Type B pancreatic cell (in vitro differentiated cells): ENCODE data around the gene MAEA. TPM values are rescaled to one million over a fixed set of nuclear protein-coding genes. Genes with fewer than 3 reads are reported as not detected.

ENCODE experiments used
- DNase-seq: peaks from one replicate; pipeline ENCODE4 v3.0.0; 2021; ENCODE audit warnings: mixed read lengths; ENCODE audit not compliant: unreplicated experiment; ENCODE audit errors: extremely low spot score
- H3K27ac Mint-ChIP-seq: 2 replicates; pipeline ENCODE4 v1.8.0; 2021; ENCODE audit warnings: mild to moderate bottlenecking, mixed read lengths
- H3K27me3 Mint-ChIP-seq: 2 replicates; pipeline ENCODE4 v1.8.0; 2021; ENCODE audit warnings: mixed read lengths
- H3K36me3 Mint-ChIP-seq: 2 replicates; pipeline ENCODE4 v1.8.0; 2021; ENCODE audit warnings: mixed read lengths
- H3K4me1 Mint-ChIP-seq: one replicate; pipeline ENCODE4 v1.8.0; 2021; ENCODE audit warnings: mixed read lengths; ENCODE audit not compliant: unreplicated experiment
- H3K4me3 Mint-ChIP-seq: 2 replicates; pipeline ENCODE4 v1.8.0; 2021; ENCODE audit warnings: mild to moderate bottlenecking, mixed read lengths
- H3K9me3 Mint-ChIP-seq: 2 replicates; pipeline ENCODE4 v1.8.0; 2021; ENCODE audit warnings: mixed read lengths
- CTCF ChIP-seq: fragments of 200-600 bp; sonication (generic); conservative IDR thresholded peaks from 2 replicates; pipeline ENCODE4 v1.5.0; 2021; ENCODE audit warnings: antibody characterized with exemption, mild to moderate bottlenecking
- total RNA-seq: library from RNA; stranded (reverse); gene quantifications from 2 replicates; pipeline ENCODE4 v1.2.1, GENCODE V29; 2021; ENCODE audit warnings: low replicate concordance

The MAEA gene
- total RNA-seq, 1 donor from 2014 or later = 81.5 TPM

- no peaks in the 10 kb centered on the region for H3K9me3 Mint-ChIP-seq
- no peak for TF ChIP-seq CTCF
Measured at GRCh38 chr4:1246111-1246881, 43.4 kb upstream of the MAEA start.

GRCh38 chr4:1246901-1247863 is 42.5 kb upstream of the MAEA start:
- H3K27me3 Mint-ChIP-seq = no peaks in the 10 kb centered on the region
- peak overlapping the region; percentile 89 for H3K4me3 Mint-ChIP-seq
- DNase-seq = peak; percentile 66
- no peaks in the 10 kb centered on the region for H3K9me3 Mint-ChIP-seq
- H3K36me3 Mint-ChIP-seq = peaks cover 17% of the 10 kb centered on the region
- no peak for TF ChIP-seq CTCF
- peaks cover 26% of the 10 kb centered on the region for H3K4me1 Mint-ChIP-seq
- peak overlapping the region; percentile 92 for H3K27ac Mint-ChIP-seq

More at GRCh38 chr4:1246111-1246881, 43.4 kb upstream of the MAEA start:
- Mint-ChIP-seq H3K27me3 (no peaks in the 10 kb centered on the region), H3K27ac (peak overlapping the region; percentile 92), H3K4me3 (peak overlapping the region; percentile 89), H3K36me3 (peaks cover 11% of the 10 kb centered on the region), H3K4me1 (peaks cover 26% of the 10 kb centered on the region)
- no peak for DNase-seq

GRCh38 chr4:1247864-1248244 is 41.8 kb upstream of the MAEA start:
- H3K4me3 Mint-ChIP-seq = peak overlapping the region; percentile 89
- peaks cover 21% of the 10 kb centered on the region for H3K4me1 Mint-ChIP-seq
- no peak for TF ChIP-seq CTCF
- no peaks in the 10 kb centered on the region for H3K27me3 Mint-ChIP-seq
- H3K9me3 Mint-ChIP-seq = no peaks in the 10 kb centered on the region
- H3K27ac Mint-ChIP-seq = peak overlapping the region; percentile 92
- H3K36me3 Mint-ChIP-seq = peaks cover 22% of the 10 kb centered on the region
- DNase-seq = no peak

GRCh38 chr4:1248245-1249147 is 41.2 kb upstream of the MAEA start, which contains the start of gene CTBP1:
TSS of gene CTBP1 (minus strand) at chr4:1249130. CDS start at chr4:1241331, 7,799 bp downstream.
- Mint-ChIP-seq H3K36me3 (peaks cover 27% of the 10 kb centered on the region), H3K4me1 (peaks cover 20% of the 10 kb centered on the region), H3K27ac (peak within 1 kb of the TSS; percentile 86), H3K27me3 (no peaks in the 10 kb centered on the region), H3K9me3 (no peaks in the 10 kb centered on the region), H3K4me3 (peak within 1 kb of the TSS; percentile 89)
- no peak for TF ChIP-seq CTCF
- peak; percentile 89 for DNase-seq

- no peak for TF ChIP-seq CTCF
- DNase-seq = peak; percentile 87
- peak overlapping the region; percentile 88 for H3K4me3 Mint-ChIP-seq
- peaks cover 28% of the 10 kb centered on the region for H3K36me3 Mint-ChIP-seq
- H3K9me3 Mint-ChIP-seq = peaks cover 3% of the 10 kb centered on the region
- peaks cover 20% of the 10 kb centered on the region for H3K4me1 Mint-ChIP-seq
- H3K27me3 Mint-ChIP-seq = no peaks in the 10 kb centered on the region
- peak overlapping the region; percentile 86 for H3K27ac Mint-ChIP-seq
Measured at GRCh38 chr4:1249148-1249730, 40.5 kb upstream of the MAEA start.
